NCI-H2196 (cell line): Measurements from ENCODE around the gene SH2D5.

Experiments used
- DNase-seq: peaks from one replicate; lab custom pipeline; 2025; ENCODE audit not compliant: unreplicated experiment; lab: John Stamatoyannopoulos, UW

SH2D5 gene

DNA sequence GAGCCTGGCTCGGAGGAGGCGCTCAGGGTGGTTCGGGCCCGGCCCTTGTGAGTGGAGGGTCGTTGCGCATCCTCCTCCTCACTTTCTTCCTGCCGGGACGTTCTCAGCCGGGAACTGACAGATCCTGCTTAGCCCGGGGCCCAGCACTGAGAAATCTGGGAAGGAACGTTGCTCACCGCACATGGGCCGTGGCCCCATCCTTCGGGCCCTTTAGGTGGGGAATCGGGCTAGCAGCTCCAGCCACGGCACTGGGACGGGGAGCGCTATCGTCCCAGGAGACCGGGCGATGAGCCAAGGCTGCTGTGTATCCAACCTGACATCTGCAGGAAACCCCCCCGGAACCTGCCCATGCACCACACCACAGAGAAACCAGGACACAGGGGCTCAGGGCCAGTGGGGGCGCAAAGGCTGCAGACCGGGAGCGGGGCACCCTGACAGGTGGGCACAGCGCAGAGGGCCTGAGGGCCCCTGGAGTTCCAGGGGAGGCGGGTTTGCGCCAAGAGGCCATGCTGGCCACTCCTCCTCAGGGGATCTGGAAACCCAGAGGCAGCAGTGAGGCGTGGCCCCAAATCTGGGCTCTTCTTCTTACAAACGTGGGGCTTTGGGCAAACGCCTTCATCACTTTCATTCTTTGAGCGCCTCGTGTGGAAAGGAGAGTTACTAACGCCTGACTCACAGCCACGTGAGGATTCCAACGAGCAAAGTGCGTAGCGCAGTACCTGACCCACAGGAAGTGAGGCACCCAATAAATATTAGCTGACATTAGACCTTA is at the start of gene SH2D5:
Gene SH2D5, minus strand, starts transcription at position 116 of the 772 bp plus-strand sequence. CDS start 4,659 bp downstream, outside the sequence.
- peak; percentile 83 for DNase-seq

DNA sequence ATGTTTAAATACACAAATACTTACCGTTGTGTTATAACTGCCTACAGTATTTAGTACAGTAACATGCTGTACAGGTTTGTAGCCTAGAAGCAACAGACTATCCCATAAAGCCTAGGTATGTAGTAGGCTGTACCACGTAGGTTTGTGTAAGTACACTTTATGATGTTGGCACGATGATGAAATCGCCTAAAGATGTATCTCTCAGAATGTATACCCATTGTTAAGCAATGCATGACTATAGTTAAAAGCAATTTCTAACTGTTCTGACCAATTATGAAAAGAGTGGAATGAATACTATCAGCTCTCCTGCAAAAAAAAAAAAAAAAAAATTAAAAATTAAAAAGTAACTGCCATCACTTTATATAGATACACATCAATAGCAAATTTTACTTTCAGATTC is 43.2 kb upstream of the SH2D5 start:
- no peak for DNase-seq

GRCh38 chr1:20771780-20772179 is 39.3 kb upstream of the SH2D5 start:
- DNase-seq, result no peak

DNA sequence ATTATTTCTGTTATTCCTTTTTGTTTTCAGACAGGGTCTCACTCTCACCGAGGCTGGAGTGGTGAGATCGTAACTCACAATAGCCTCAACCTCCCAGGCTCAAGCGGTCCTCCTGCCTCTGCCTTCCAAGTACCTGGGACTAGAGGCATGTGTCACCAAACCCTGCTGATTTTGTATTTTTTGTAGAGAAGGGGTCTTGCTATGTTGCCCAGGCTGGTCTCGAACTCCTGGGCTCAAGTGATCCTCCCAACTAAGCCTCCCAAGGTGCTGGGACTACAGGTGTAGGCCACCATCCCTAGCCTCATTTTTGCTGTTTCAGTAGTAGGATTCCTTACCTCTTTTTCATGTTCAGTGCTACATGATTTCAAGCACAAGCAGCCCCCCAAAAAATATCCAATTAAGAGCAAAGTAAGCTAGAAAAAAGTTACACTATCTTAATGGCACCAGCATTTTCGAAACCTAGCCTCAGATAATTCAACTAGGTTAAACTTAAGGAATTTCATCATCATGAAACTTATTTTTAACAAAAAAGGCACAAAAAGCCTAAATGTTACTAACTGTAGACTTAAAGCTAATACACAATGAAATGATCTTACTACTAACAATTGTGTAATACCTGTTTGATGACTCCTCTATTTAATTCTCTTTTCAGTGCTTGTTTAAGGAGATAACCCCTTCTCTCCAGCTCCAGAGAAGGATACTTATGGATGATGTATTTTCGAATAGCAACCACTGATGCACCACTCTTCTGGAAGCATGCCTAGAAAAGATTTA is 38.0 kb upstream of the SH2D5 start:
- no peak for DNase-seq

DNA sequence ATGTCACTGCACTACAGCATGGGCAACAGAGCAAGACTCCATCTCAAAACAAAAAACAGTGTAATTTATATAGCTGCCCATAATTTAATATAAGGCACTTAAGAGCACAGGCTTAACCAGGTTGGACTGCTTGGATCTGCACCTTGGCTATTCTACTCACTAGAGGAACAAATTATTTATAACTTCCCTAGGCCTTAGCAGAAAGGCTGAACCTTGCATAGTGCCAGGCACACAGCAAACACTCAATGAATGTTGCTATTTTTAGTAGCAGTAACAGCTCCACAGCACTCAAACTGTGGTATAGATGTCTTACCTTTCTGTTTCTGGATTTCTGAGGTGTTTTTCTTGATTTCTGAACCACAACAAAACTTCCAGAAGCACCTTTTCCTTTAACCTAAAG is 34.8 kb upstream of the SH2D5 start:
- no peak for DNase-seq

- DNase-seq, result no peak
These were observed 30.9 kb upstream of the SH2D5 start for GRCh38 chr1:20763417-20763816.

DNA sequence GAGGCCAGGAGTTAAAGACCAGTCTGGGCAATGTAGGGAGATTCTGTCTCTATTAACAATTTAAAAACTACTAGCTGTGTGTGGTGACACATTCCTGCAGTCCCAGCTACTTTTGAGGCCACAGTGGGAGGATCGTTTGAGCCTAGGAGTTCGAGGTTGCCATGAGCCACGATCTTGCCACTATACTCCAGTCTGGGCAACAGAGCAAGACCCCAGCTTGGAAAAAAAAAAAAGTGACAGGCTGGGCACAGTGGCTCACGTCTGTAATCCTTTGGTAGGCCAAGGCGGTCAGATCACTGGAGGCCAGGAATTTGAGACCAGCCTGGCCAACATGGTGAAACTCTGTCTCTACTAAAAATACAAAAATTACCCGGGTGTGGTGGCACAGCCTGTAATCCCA is 27.8 kb upstream of the SH2D5 start:
- no peak for DNase-seq

GRCh38 chr1:20753589-20753988 is 21.1 kb upstream of the SH2D5 start:
- no peak for DNase-seq

GRCh38 chr1:20751462-20751990 is 19.0 kb upstream of the SH2D5 start:
- DNase-seq, result no peak

GRCh38 chr1:20742671-20743070 is 10.2 kb upstream of the SH2D5 start:
- no peak for DNase-seq

GRCh38 chr1:20740781-20741180 is 8.3 kb upstream of the SH2D5 start:
- no peak for DNase-seq

DNA sequence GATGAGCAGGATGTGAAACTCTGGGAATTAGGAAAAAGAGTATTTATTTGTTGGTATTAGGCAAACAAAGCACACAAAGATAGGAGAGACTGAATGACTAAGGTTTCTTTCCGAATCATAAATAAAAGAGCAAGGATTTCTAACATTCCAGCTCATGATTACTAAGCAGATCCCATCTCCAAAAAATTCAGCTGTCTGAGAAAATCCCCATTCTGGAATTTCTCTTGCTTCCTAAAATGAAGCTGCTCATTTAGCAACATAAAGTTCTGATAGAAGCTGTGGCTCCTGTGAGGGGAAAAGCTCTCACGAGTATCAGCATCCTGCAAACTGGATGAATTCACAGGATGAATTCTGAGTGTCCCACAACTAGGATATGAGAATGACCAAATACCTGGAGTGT is 6.7 kb upstream of the SH2D5 start:
- DNase-seq, result no peak

DNA sequence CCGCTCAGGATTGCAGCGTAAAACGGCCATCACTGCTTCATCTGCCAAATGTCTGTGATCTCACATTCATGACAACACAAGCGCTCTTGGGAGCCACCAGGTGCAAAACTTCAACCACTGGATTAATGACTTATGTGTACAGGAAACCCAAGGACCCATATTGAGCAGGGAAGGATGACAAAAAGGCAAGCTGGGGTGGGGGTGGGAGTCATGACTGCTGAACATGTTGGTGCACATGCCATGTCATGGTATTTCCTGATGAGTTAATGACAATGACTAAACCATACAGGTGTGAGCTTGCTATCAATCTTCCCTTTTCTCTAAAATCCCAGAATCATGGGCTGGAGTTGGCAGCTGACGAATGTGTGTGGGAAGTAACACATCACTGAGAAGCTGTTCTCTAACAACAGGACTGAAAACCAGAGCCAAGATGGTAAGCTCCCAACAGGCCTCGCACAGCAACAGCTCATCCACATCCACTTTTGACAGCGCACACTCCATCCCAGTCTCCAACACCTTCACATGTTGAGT is 3.1 kb upstream of the SH2D5 start:
- no peak for DNase-seq

DNA sequence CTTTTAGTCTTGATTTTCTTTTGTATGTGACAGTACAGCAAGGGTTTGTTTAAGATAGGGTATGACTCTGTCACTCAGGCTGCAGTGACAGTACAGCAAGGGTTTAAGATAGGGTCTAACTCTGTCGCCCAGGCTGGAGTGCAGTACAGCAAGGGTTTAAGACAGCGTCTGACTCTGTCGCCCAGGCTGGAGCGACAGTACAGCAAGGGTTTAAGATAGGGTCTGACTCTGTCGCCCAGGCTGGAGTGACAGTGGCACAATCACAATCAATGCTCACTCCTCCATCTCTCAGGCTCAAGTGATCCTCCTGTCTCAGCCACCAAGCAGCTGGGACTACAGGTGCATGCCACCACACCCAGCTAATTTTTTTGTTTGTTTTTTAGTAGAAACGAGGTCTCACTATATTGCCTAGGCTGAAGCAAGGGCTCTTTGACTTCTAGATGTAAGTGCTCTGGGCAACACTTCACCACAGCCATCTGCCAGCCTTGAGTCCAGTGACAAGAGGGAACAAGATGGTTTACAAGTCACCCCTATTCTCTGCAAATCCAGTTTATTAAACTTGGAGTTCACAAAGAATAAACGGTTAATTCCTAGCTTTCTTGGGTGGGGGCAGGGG is 965 bp upstream of the SH2D5 start:
- no peak for DNase-seq

GRCh38 chr1:20732071-20732587 is 374 bp downstream of the SH2D5 start:
- DNase-seq, result peak; percentile 79

GRCh38 chr1:20731057-20731991 is 1.2 kb downstream of the SH2D5 start:
- DNase-seq, result no peak

- DNase-seq, result no peak
These were observed 1.8 kb downstream of the SH2D5 start for GRCh38 chr1:20730690-20731056.

GRCh38 chr1:20729990-20730689 is 2.4 kb downstream of the SH2D5 start:
- no peak for DNase-seq

- DNase-seq, result no peak
These were observed 3.2 kb downstream of the SH2D5 start for GRCh38 chr1:20729155-20729931.
